ENCODE measurements around the gene NAB1. TPM values are rescaled to one million over a fixed set of nuclear protein-coding genes. Genes with fewer than 3 reads are reported as not detected.

NAB1 gene
- total RNA-seq, 1 experiment from 2014 or later: 31.8 TPM

Other genes with a start within 250 kb of the NAB1 start
- 23.0 and 28.4 TPM in 2 replicates for gene MFSD6, start 240.7 kb upstream of the NAB1 start, total RNA-seq (2014; rRNA removed; shearing (Covaris generic))
- gene NEMP2, start 114.4 kb upstream of the NAB1 start, total RNA-seq (2014; rRNA removed; shearing (Covaris generic)): 12.9 and 13.0 TPM in 2 replicates
- 90.4 and 106 TPM in 2 replicates for gene GLS, start 231.7 kb downstream of the NAB1 start, total RNA-seq (2014; rRNA removed; shearing (Covaris generic))

Data from NCI-H460 (cell line).